Kidney epithelial cell (primary cell): ENCODE data around the gene SMYD1. TPM values are rescaled to one million over a fixed set of nuclear protein-coding genes. Genes with fewer than 3 reads are reported as not detected.
"Not testable (repeated sequence)": the region's sequence is repeated elsewhere in the genome, so short reads cannot be mapped to it uniquely, and the experiment has no call there.

ENCODE experiments used
- DNase-seq: peaks from one replicate; pipeline ENCODE4 v3.0.0-alpha.2; 2010; ENCODE audit warnings: low read depth
- H3K27me3 ChIP-seq: 2 replicates; pipeline ENCODE4 v1.6.0; 2011; ENCODE audit warnings: low read length; ENCODE audit not compliant: control insufficient read depth, insufficient read depth
- H3K36me3 ChIP-seq: 2 replicates; pipeline ENCODE4 v1.5.1; 2011; ENCODE audit warnings: low read length; ENCODE audit not compliant: control insufficient read depth, insufficient read depth
- H3K4me3 ChIP-seq: 2 replicates; pipeline ENCODE4 v1.5.1; 2011; ENCODE audit warnings: low read depth, mild to moderate bottlenecking, control low read depth, low read length
- CTCF ChIP-seq: IDR thresholded peaks from 2 replicates; pipeline ENCODE4 v1.5.1; 2011; ENCODE audit warnings: mild to moderate bottlenecking, moderate library complexity, low read length, control low read depth, inconsistent platforms; ENCODE audit not compliant: insufficient read depth, poor library complexity, severe bottlenecking
- total RNA-seq: library from RNA; depleted of rRNA; stranded (reverse); fragments of >200 nt; gene quantifications from 2 replicates; pipeline ENCODE4 v1.2.3, GENCODE V29; 2015

SMYD1 gene
- not detected in 2 replicates for total RNA-seq

GRCh38 chr2:88067598-88067997 lies at the start of gene SMYD1:
SMYD1 (plus strand) TSS chr2:88067825; CDS start chr2:88067865, 40 bp downstream.
- no peak for DNase-seq
- no peak for TF ChIP-seq CTCF
- Histone ChIP-seq H3K27me3 (no peaks in the 10 kb centered on the region), H3K4me3 (no peak within 1 kb of the TSS), H3K36me3 (no peaks in the 10 kb centered on the region)

GRCh38 chr2:88018077-88018805 lies 49.4 kb upstream of the SMYD1 start:
- H3K4me3 ChIP-seq, H3K36me3 ChIP-seq, DNase-seq, H3K27me3 ChIP-seq: not testable (repeated sequence)

- no peak overlapping the region for H3K4me3 ChIP-seq
- H3K27me3 ChIP-seq, result no peaks in the 10 kb centered on the region
- H3K36me3 ChIP-seq, result no peaks in the 10 kb centered on the region
- no peak for TF ChIP-seq CTCF
- no peak for DNase-seq
Measured at GRCh38 chr2:88018909-88019308, 48.7 kb upstream of the SMYD1 start.

GRCh38 chr2:88019985-88020384 lies 47.6 kb upstream of the SMYD1 start:
- Histone ChIP-seq H3K36me3 (no peaks in the 10 kb centered on the region), H3K4me3 (no peak overlapping the region), H3K27me3 (no peaks in the 10 kb centered on the region)
- DNase-seq, result no peak
- TF ChIP-seq CTCF, result no peak

- DNase-seq, result no peak
- no peak for TF ChIP-seq CTCF
- Histone ChIP-seq H3K36me3 (no peaks in the 10 kb centered on the region), H3K4me3 (no peak overlapping the region), H3K27me3 (no peaks in the 10 kb centered on the region)
Measured at GRCh38 chr2:88022669-88022921, 45.0 kb upstream of the SMYD1 start.

GRCh38 chr2:88024509-88024908 lies 43.1 kb upstream of the SMYD1 start:
- H3K36me3 ChIP-seq, result no peaks in the 10 kb centered on the region
- no peak for DNase-seq
- no peak overlapping the region for H3K4me3 ChIP-seq
- no peak for TF ChIP-seq CTCF
- no peaks in the 10 kb centered on the region for H3K27me3 ChIP-seq
